ENCODE measurements around the gene CTSL.

The CTSL gene

GRCh38 chr9:87765521-87765920 is 39.6 kb downstream of the CTSL start:
- no peak for DNase-seq

GRCh38 chr9:87766697-87767096 is 40.8 kb downstream of the CTSL start:
- no peak for DNase-seq

GRCh38 chr9:87770616-87771315 is 44.8 kb downstream of the CTSL start:
- no peak for DNase-seq

DNA sequence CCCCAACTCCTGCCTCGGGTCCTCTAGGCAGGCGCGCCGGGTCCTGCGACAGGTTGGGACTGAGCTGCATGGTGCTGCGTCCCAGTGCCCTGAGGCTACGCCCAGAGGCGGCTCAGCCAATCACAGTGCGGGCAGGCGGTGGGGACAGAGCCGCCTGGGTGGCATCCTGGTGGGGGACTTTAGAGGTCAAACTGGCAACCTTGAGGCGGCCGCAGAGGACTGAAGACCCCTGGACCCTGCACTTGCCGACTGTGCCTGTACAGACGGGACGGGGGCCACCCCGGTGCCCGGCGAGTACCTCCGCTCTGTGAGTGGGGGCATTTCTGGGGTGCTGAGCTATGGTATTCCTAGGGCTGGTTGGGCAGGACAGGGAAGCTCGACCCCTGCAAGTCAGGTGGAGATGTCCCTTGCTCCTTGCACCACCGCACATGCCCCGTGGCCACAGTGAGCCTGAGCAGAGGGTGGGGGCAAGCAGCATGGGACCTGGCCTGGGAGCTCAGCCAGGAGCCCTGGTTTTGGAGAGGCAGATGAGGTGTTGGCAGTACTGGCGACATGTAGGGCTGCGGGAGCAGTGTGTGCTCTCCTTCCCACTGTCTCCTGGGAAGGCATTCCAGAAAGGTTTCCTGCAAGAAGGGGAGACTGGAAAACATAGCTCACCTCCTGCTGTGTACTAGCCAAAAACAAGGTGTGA is 45.5 kb downstream of the CTSL start:
- DNase-seq = no peak

- DNase-seq = no peak
These were observed 50.8 kb downstream of the CTSL start for GRCh38 chr9:87776481-87777379.

GRCh38 chr9:87778996-87779395 is 53.1 kb downstream of the CTSL start:
- DNase-seq = no peak
